ACC112 (cell line): ENCODE data around the gene IFT80.

Experiments
- H2AFZ ChIP-seq: fragments of 200-600 bp; sonication (generic); one replicate; pipeline ENCODE4 v1.6.0; 2017; ENCODE audit warnings: antibody characterized with exemption, low read length; ENCODE audit not compliant: unreplicated experiment
- H3K27ac ChIP-seq: fragments of 200-600 bp; sonication (generic); 2 replicates; pipeline ENCODE4 v1.5.1; 2014; ENCODE audit warnings: low read depth, mild to moderate bottlenecking, antibody characterized with exemption, low read length, moderate library complexity
- H3K27me3 ChIP-seq: fragments of 200-600 bp; sonication (generic); 2 replicates; pipeline ENCODE4 v1.6.1; 2014; ENCODE audit warnings: mild to moderate bottlenecking, antibody characterized with exemption, low read length, moderate library complexity, mixed read lengths; ENCODE audit not compliant: insufficient read depth
- H3K36me3 ChIP-seq: fragments of 200-600 bp; sonication (generic); 2 replicates; pipeline ENCODE4 v1.6.1; 2016; ENCODE audit warnings: mild to moderate bottlenecking, antibody characterized with exemption, low read length, moderate library complexity, mixed read lengths; ENCODE audit not compliant: insufficient read depth
- H3K4me1 ChIP-seq: fragments of 200-600 bp; sonication (generic); one replicate; pipeline ENCODE4 v1.6.1; 2016; ENCODE audit warnings: low read length, mixed read lengths; ENCODE audit not compliant: insufficient read depth, unreplicated experiment, control insufficient read depth
- H3K4me3 ChIP-seq: fragments of 200-600 bp; sonication (generic); 2 replicates; pipeline ENCODE4 v1.5.1; 2014; ENCODE audit warnings: mild to moderate bottlenecking, low read depth, low read length
- H3K79me2 ChIP-seq: fragments of 200-600 bp; sonication (generic); one replicate; pipeline ENCODE4 v1.6.0; 2016; ENCODE audit warnings: low read length; ENCODE audit not compliant: control insufficient read depth, unreplicated experiment, insufficient read depth

The IFT80 gene

GRCh38 chr3:160427832-160428424 lies 28.9 kb upstream of the IFT80 start:
- H3K79me2 ChIP-seq: peaks cover 39% of the 10 kb centered on the region
- no peak overlapping the region for H3K27ac ChIP-seq
- H3K36me3 ChIP-seq: peaks cover 62% of the 10 kb centered on the region

GRCh38 chr3:160417311-160417710 lies 18.3 kb upstream of the IFT80 start:
- peaks cover 70% of the 10 kb centered on the region for H3K79me2 ChIP-seq

More at GRCh38 chr3:160427832-160428424, 28.9 kb upstream of the IFT80 start:
- Histone ChIP-seq H3K27me3 (no peaks in the 10 kb centered on the region), H3K4me3 (no peak overlapping the region), H3K4me1 (peaks cover 2% of the 10 kb centered on the region), H2AFZ (no peak overlapping the region)

GRCh38 chr3:160413613-160414248 lies 14.7 kb upstream of the IFT80 start:
- no peak overlapping the region for H2AFZ ChIP-seq
- H3K36me3 ChIP-seq: peaks cover 59% of the 10 kb centered on the region
- peaks cover 66% of the 10 kb centered on the region for H3K79me2 ChIP-seq
- H3K27ac ChIP-seq: no peak overlapping the region
- H3K27me3 ChIP-seq: no peaks in the 10 kb centered on the region
- no peak overlapping the region for H3K4me3 ChIP-seq
- peaks cover 6% of the 10 kb centered on the region for H3K4me1 ChIP-seq

More at GRCh38 chr3:160417311-160417710, 18.3 kb upstream of the IFT80 start:
- Histone ChIP-seq H3K27ac (no peak overlapping the region), H3K27me3 (no peaks in the 10 kb centered on the region), H2AFZ (no peak overlapping the region), H3K4me3 (no peak overlapping the region), H3K4me1 (no peaks in the 10 kb centered on the region), H3K36me3 (peaks cover 67% of the 10 kb centered on the region)

GRCh38 chr3:160412477-160412876 lies 13.5 kb upstream of the IFT80 start:
- Histone ChIP-seq H3K27ac (no peak overlapping the region), H2AFZ (no peak overlapping the region), H3K4me1 (peaks cover 8% of the 10 kb centered on the region), H3K4me3 (no peak overlapping the region), H3K79me2 (peaks cover 69% of the 10 kb centered on the region), H3K27me3 (no peaks in the 10 kb centered on the region), H3K36me3 (peaks cover 48% of the 10 kb centered on the region)

- Histone ChIP-seq H3K79me2 (peaks cover 71% of the 10 kb centered on the region), H3K36me3 (peaks cover 48% of the 10 kb centered on the region), H3K27ac (no peak overlapping the region), H3K27me3 (no peaks in the 10 kb centered on the region), H3K4me1 (peaks cover 9% of the 10 kb centered on the region), H3K4me3 (no peak overlapping the region), H2AFZ (no peak overlapping the region)
Observed at GRCh38 chr3:160409812-160410610, 11.0 kb upstream of the IFT80 start.

GRCh38 chr3:160403796-160404470 lies 4.9 kb upstream of the IFT80 start:
- Histone ChIP-seq H3K4me3 (peak overlapping the region; percentile 92), H2AFZ (no peak overlapping the region), H3K79me2 (peaks cover 93% of the 10 kb centered on the region), H3K27me3 (no peaks in the 10 kb centered on the region), H3K27ac (peak overlapping the region; percentile 35), H3K4me1 (peaks cover 27% of the 10 kb centered on the region), H3K36me3 (peaks cover 43% of the 10 kb centered on the region)

- peak overlapping the region; percentile 92 for H3K4me3 ChIP-seq
- peaks cover 29% of the 10 kb centered on the region for H3K4me1 ChIP-seq
- H3K36me3 ChIP-seq: peaks cover 43% of the 10 kb centered on the region
- peaks cover 94% of the 10 kb centered on the region for H3K79me2 ChIP-seq
- peak overlapping the region; percentile 35 for H3K27ac ChIP-seq
- H2AFZ ChIP-seq: no peak overlapping the region
- no peaks in the 10 kb centered on the region for H3K27me3 ChIP-seq
Observed at GRCh38 chr3:160403028-160403545, 4.1 kb upstream of the IFT80 start.

GRCh38 chr3:160402221-160403027 lies 3.4 kb upstream of the IFT80 start:
- Histone ChIP-seq H3K79me2 (peaks cover 94% of the 10 kb centered on the region), H2AFZ (no peak overlapping the region), H3K36me3 (peaks cover 43% of the 10 kb centered on the region), H3K27ac (peak overlapping the region; percentile 35), H3K4me1 (peaks cover 30% of the 10 kb centered on the region), H3K4me3 (peak overlapping the region; percentile 92), H3K27me3 (no peaks in the 10 kb centered on the region)

- peaks cover 94% of the 10 kb centered on the region for H3K79me2 ChIP-seq
- H3K27ac ChIP-seq: peak overlapping the region; percentile 87
- H3K36me3 ChIP-seq: peaks cover 36% of the 10 kb centered on the region
- H2AFZ ChIP-seq: no peak overlapping the region
- H3K4me3 ChIP-seq: peak overlapping the region; percentile 92
- no peaks in the 10 kb centered on the region for H3K27me3 ChIP-seq
- H3K4me1 ChIP-seq: peaks cover 37% of the 10 kb centered on the region
Observed at GRCh38 chr3:160401291-160402095, 2.5 kb upstream of the IFT80 start.
